ENCODE results near the gene ZSCAN1.

ZSCAN1 gene

GRCh38 chr19:58040751-58041525, 7.1 kb downstream of the ZSCAN1 start:
- no peak for DNase-seq

GRCh38 chr19:58042495-58043340, 8.9 kb downstream of the ZSCAN1 start:
- DNase-seq: no peak

GRCh38 chr19:58044391-58044790, 10.6 kb downstream of the ZSCAN1 start:
- DNase-seq: no peak

- no peak for DNase-seq
Observed at GRCh38 chr19:58044886-58045285, 11.1 kb downstream of the ZSCAN1 start.

GRCh38 chr19:58045411-58046050, 11.7 kb downstream of the ZSCAN1 start:
- no peak for DNase-seq

GRCh38 chr19:58046856-58047255, 13.0 kb downstream of the ZSCAN1 start:
- no peak for DNase-seq

GRCh38 chr19:58047672-58048071, 13.8 kb downstream of the ZSCAN1 start:
- DNase-seq: no peak

GRCh38 chr19:58052256-58052655, 18.4 kb downstream of the ZSCAN1 start:
- DNase-seq: no peak

- no peak for DNase-seq
Observed at GRCh38 chr19:58053480-58054156, 19.8 kb downstream of the ZSCAN1 start.

- peak in 11 of 14 donors; percentile 22 to 79 (median 55) for DNase-seq
Observed at GRCh38 chr19:58054901-58055874, 21.4 kb downstream of the ZSCAN1 start.

GRCh38 chr19:58056261-58056660, 22.4 kb downstream of the ZSCAN1 start:
- no peak for DNase-seq

- DNase-seq: no peak
Observed at GRCh38 chr19:58056861-58057260, 23.0 kb downstream of the ZSCAN1 start.

GRCh38 chr19:58058467-58058866, 24.6 kb downstream of the ZSCAN1 start:
- DNase-seq: peak in 2 of 14 donors; percentile 20 to 32

GRCh38 chr19:58059003-58059670, 25.3 kb downstream of the ZSCAN1 start, which contains the start of gene ZNF135:
ZNF135 (plus strand) TSS chr19:58059282; CDS start chr19:58060003, 721 bp downstream.
- peak; percentile 46 to 94 (median 88) for DNase-seq

GRCh38 chr19:58059671-58060078, 25.9 kb downstream of the ZSCAN1 start:
- peak in 3 of 14 donors; percentile 37 to 67 (median 62) for DNase-seq

- DNase-seq: no peak
Observed at GRCh38 chr19:58060231-58060630, 26.4 kb downstream of the ZSCAN1 start.

GRCh38 chr19:58063712-58064111, 29.9 kb downstream of the ZSCAN1 start:
- no peak for DNase-seq

- no peak for DNase-seq
Observed at GRCh38 chr19:58067240-58067912, 33.6 kb downstream of the ZSCAN1 start.

- no peak for DNase-seq
Observed at GRCh38 chr19:58079792-58080191, 46.0 kb downstream of the ZSCAN1 start.

- DNase-seq: no peak
Observed at GRCh38 chr19:58083021-58083420, 49.2 kb downstream of the ZSCAN1 start.

All from C1 segment of cervical spinal cord (tissue), 14 donors.